Measurements from ENCODE around the gene GRAMD4. TPM values are rescaled to one million over a fixed set of nuclear protein-coding genes. Genes with fewer than 3 reads are reported as not detected.
A peak's percentile ranks its signal among the peaks of the same experiment; 100 is the strongest.

Gene GRAMD4
- total RNA-seq, 1 donor from 2014 or later, result 16.8 TPM

GRCh38 chr22:46574438-46574992 lies 45.7 kb upstream of the GRAMD4 start:
- FAIRE-seq (no peak), DNase-seq (ENCODE audit: low read depth) (no peak)
- no peak for TF ChIP-seq CTCF (IDR thresholded peaks at IDR 0.05; ENCODE audit: insufficient read depth, low read length, severe bottlenecking)
- H3K27me3 ChIP-seq (ENCODE audit: control insufficient read depth, insufficient read depth, low read length), result peaks cover 1% of the 10 kb centered on the region
- no peak overlapping the region for H3K4me3 ChIP-seq (ENCODE audit: low read depth, low read length)
- no peaks in the 10 kb centered on the region for H3K36me3 ChIP-seq (ENCODE audit: control insufficient read depth, insufficient read depth, low read length)

GRCh38 chr22:46574993-46575910 lies 44.9 kb upstream of the GRAMD4 start:
- no peaks in the 10 kb centered on the region for H3K36me3 ChIP-seq (ENCODE audit: control insufficient read depth, insufficient read depth, low read length)
- no peak overlapping the region for H3K4me3 ChIP-seq (ENCODE audit: low read depth, low read length)
- no peak for TF ChIP-seq CTCF (IDR thresholded peaks at IDR 0.05; ENCODE audit: insufficient read depth, low read length, severe bottlenecking)
- DNase-seq (ENCODE audit: low read depth) (peak; percentile 23), FAIRE-seq (no peak)
- H3K27me3 ChIP-seq (ENCODE audit: control insufficient read depth, insufficient read depth, low read length), result peaks cover 1% of the 10 kb centered on the region

GRCh38 chr22:46575911-46576555 lies 44.2 kb upstream of the GRAMD4 start:
- Histone ChIP-seq H3K36me3 (ENCODE audit: control insufficient read depth, insufficient read depth, low read length) (no peaks in the 10 kb centered on the region), H3K27me3 (ENCODE audit: control insufficient read depth, insufficient read depth, low read length) (peaks cover 1% of the 10 kb centered on the region), H3K4me3 (ENCODE audit: low read depth, low read length) (peak overlapping the region; percentile 60)
- no peak for TF ChIP-seq CTCF (IDR thresholded peaks at IDR 0.05; ENCODE audit: insufficient read depth, low read length, severe bottlenecking)
- FAIRE-seq, result no peak
- DNase-seq (ENCODE audit: low read depth), result no peak

- peak overlapping the region; percentile 60 for H3K4me3 ChIP-seq (ENCODE audit: low read depth, low read length)
- H3K27me3 ChIP-seq (ENCODE audit: control insufficient read depth, insufficient read depth, low read length), result peaks cover 1% of the 10 kb centered on the region
- no peaks in the 10 kb centered on the region for H3K36me3 ChIP-seq (ENCODE audit: control insufficient read depth, insufficient read depth, low read length)
- no peak for TF ChIP-seq CTCF (IDR thresholded peaks at IDR 0.05; ENCODE audit: insufficient read depth, low read length, severe bottlenecking)
- DNase-seq (ENCODE audit: low read depth), result no peak
- no peak for FAIRE-seq
Measured at GRCh38 chr22:46576556-46577367, 43.4 kb upstream of the GRAMD4 start.

GRCh38 chr22:46577368-46578249 lies 42.6 kb upstream of the GRAMD4 start:
- Histone ChIP-seq H3K4me3 (ENCODE audit: low read depth, low read length) (peak overlapping the region; percentile 60), H3K27me3 (ENCODE audit: control insufficient read depth, insufficient read depth, low read length) (peaks cover 1% of the 10 kb centered on the region), H3K36me3 (ENCODE audit: control insufficient read depth, insufficient read depth, low read length) (no peaks in the 10 kb centered on the region)
- DNase-seq (ENCODE audit: low read depth) (no peak), FAIRE-seq (no peak)
- TF ChIP-seq CTCF (IDR thresholded peaks at IDR 0.05; ENCODE audit: insufficient read depth, low read length, severe bottlenecking), result no peak

Measured in bronchial epithelial cell (primary cell).